Skeletal muscle satellite cell (primary cell): ENCODE results near the gene CTDSP2.

Source experiments
- H3K27me3 ChIP-seq: 2 replicates; pipeline ENCODE4 v1.7.0; 2013; ENCODE audit warnings: low read length; ENCODE audit not compliant: control insufficient read depth, insufficient read depth
- H3K36me3 ChIP-seq: 2 replicates; pipeline ENCODE4 v1.7.0; 2013; ENCODE audit warnings: mild to moderate bottlenecking, control low read depth, low read length; ENCODE audit not compliant: insufficient read depth
- H3K4me1 ChIP-seq: 2 replicates; pipeline ENCODE4 v1.7.0; 2013; ENCODE audit warnings: low read length; ENCODE audit not compliant: control insufficient read depth, insufficient read depth
- H3K4me2 ChIP-seq: 2 replicates; pipeline ENCODE4 v1.7.0; 2013; ENCODE audit warnings: mild to moderate bottlenecking, low read length
- H3K4me3 ChIP-seq: 2 replicates; pipeline ENCODE4 v1.7.0; 2013; ENCODE audit warnings: low read length
- H3K9ac ChIP-seq: 2 replicates; pipeline ENCODE4 v1.7.0; 2013; ENCODE audit warnings: mild to moderate bottlenecking, low read depth, low read length, moderate library complexity
- H3K9me3 ChIP-seq: replicated peaks from 2 replicates; pipeline ENCODE4 v1.7.0; 2013; ENCODE audit warnings: mild to moderate bottlenecking, control low read depth, low read length

The CTDSP2 gene

GRCh38 chr12:57838594-57839302 is 7.8 kb downstream of the CTDSP2 start:
- Histone ChIP-seq H3K4me1 (peaks cover 74% of the 10 kb centered on the region), H3K27me3 (no peaks in the 10 kb centered on the region), H3K4me3 (no peak overlapping the region), H3K9ac (no peak overlapping the region), H3K9me3 (no peaks in the 10 kb centered on the region), H3K36me3 (no peaks in the 10 kb centered on the region), H3K4me2 (peak overlapping the region; percentile 68)

DNA sequence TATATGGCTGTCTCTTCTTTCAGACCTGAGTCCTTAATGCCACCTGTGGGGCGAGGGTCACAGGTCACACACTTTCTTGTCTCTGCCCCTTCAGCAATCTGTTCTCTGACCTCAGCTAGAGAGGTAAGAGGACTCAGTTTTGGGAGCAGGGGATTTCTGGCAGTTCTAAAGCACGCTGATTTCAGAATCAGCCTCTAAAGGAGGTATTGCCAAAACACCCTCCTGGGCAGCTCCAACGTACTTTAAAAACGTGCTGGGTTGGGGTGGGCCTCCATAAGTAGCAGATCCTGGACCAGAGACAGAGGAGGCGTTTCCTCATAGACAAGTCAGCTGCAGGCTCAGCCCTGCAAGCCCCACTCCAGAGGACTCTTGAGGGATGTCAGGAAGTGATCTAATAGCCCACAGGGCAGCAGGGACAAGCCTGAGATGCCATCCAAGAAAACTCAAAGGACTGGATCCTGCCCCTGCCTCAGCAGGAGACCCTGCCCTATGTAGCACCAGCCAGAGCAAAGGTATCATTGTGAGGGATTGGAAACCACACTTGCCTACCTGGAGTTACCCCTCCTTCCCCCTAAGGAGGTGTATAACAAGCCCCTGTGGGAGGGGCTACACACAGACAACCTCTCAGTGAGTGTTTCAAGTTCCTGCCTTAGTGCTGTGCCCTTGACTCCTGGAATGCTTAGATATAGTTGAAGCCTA is 8.5 kb downstream of the CTDSP2 start:
- H3K36me3 ChIP-seq, result no peaks in the 10 kb centered on the region
- H3K27me3 ChIP-seq, result no peaks in the 10 kb centered on the region
- H3K4me2 ChIP-seq, result peak overlapping the region; percentile 68
- no peaks in the 10 kb centered on the region for H3K9me3 ChIP-seq
- H3K4me1 ChIP-seq, result peaks cover 73% of the 10 kb centered on the region
- H3K4me3 ChIP-seq, result peak overlapping the region; percentile 26
- H3K9ac ChIP-seq, result no peak overlapping the region

- no peaks in the 10 kb centered on the region for H3K36me3 ChIP-seq
- H3K27me3 ChIP-seq, result no peaks in the 10 kb centered on the region
- H3K4me1 ChIP-seq, result peaks cover 73% of the 10 kb centered on the region
- peak overlapping the region; percentile 47 for H3K4me3 ChIP-seq
- H3K4me2 ChIP-seq, result peak overlapping the region; percentile 68
- H3K9ac ChIP-seq, result peak overlapping the region; percentile 36
- H3K9me3 ChIP-seq, result no peaks in the 10 kb centered on the region
Observed at GRCh38 chr12:57836442-57837375, 9.8 kb downstream of the CTDSP2 start.

- H3K27me3 ChIP-seq, result no peaks in the 10 kb centered on the region
- H3K4me3 ChIP-seq, result no peak overlapping the region
- H3K4me1 ChIP-seq, result peaks cover 65% of the 10 kb centered on the region
- no peak overlapping the region for H3K9ac ChIP-seq
- H3K36me3 ChIP-seq, result no peaks in the 10 kb centered on the region
- H3K9me3 ChIP-seq, result no peaks in the 10 kb centered on the region
- H3K4me2 ChIP-seq, result peak overlapping the region; percentile 68
Observed at GRCh38 chr12:57835366-57836288, 10.9 kb downstream of the CTDSP2 start.

GRCh38 chr12:57834086-57834876 is 12.2 kb downstream of the CTDSP2 start:
- H3K4me1 ChIP-seq, result peaks cover 60% of the 10 kb centered on the region
- no peaks in the 10 kb centered on the region for H3K27me3 ChIP-seq

DNA sequence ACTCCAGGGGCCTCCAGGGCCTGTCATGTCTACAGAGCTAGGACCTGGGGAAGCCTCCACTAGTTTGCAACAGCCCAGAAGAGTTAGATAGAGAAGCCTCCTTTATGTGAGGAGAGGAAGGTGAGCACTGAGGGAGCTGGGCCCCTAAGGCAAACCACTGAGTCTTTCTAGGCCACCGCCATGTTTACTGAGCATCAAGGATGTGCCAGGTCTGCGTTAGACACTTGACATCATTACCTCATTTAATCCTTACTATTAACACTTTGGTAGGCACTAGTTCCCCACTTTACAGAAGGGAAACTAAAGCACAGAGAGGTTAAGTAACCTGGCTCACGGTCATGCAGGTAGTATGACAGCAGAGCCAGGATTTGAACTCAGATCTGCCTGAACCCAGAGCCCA is 12.9 kb downstream of the CTDSP2 start:
- peaks cover 8% of the 10 kb centered on the region for H3K36me3 ChIP-seq
- H3K4me1 ChIP-seq, result peaks cover 55% of the 10 kb centered on the region
- no peak overlapping the region for H3K4me3 ChIP-seq
- H3K9me3 ChIP-seq, result no peaks in the 10 kb centered on the region
- H3K27me3 ChIP-seq, result no peaks in the 10 kb centered on the region
- peak overlapping the region; percentile 11 for H3K9ac ChIP-seq
- H3K4me2 ChIP-seq, result no peak overlapping the region

More at GRCh38 chr12:57834086-57834876, 12.2 kb downstream of the CTDSP2 start:
- H3K36me3 ChIP-seq, result peaks cover 2% of the 10 kb centered on the region
- no peak overlapping the region for H3K4me3 ChIP-seq
- H3K4me2 ChIP-seq, result no peak overlapping the region
- H3K9ac ChIP-seq, result no peak overlapping the region
- H3K9me3 ChIP-seq, result no peaks in the 10 kb centered on the region

- H3K9ac ChIP-seq, result peak overlapping the region; percentile 11
- peaks cover 13% of the 10 kb centered on the region for H3K36me3 ChIP-seq
- H3K4me3 ChIP-seq, result peak overlapping the region; percentile 40
- no peaks in the 10 kb centered on the region for H3K9me3 ChIP-seq
- H3K4me1 ChIP-seq, result peaks cover 48% of the 10 kb centered on the region
- no peaks in the 10 kb centered on the region for H3K27me3 ChIP-seq
- H3K4me2 ChIP-seq, result peak overlapping the region; percentile 66
Observed at GRCh38 chr12:57832966-57833365, 13.6 kb downstream of the CTDSP2 start.

DNA sequence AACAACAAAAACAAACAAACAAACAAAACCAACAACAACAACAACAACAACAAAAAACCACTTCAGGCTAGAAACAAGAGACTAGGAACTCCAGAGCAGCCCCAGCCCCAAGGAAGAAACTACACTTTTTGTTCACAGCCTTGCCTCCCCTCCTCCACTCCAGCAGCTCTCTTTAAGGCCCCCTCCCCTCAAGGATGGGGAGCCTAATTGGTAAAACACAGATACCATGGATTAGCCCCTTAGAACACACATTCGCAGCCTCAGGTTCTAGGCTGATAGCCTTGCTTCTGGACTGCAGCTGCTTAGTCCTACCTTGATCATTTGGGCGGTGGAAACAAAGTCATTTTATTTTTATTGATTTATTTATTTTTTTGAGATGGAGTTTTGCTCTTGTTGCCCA is 16.1 kb downstream of the CTDSP2 start:
- no peak overlapping the region for H3K4me3 ChIP-seq
- peaks cover 23% of the 10 kb centered on the region for H3K4me1 ChIP-seq
- no peak overlapping the region for H3K4me2 ChIP-seq
- H3K9me3 ChIP-seq, result no peaks in the 10 kb centered on the region
- H3K27me3 ChIP-seq, result no peaks in the 10 kb centered on the region
- no peak overlapping the region for H3K9ac ChIP-seq
- H3K36me3 ChIP-seq, result peaks cover 38% of the 10 kb centered on the region

DNA sequence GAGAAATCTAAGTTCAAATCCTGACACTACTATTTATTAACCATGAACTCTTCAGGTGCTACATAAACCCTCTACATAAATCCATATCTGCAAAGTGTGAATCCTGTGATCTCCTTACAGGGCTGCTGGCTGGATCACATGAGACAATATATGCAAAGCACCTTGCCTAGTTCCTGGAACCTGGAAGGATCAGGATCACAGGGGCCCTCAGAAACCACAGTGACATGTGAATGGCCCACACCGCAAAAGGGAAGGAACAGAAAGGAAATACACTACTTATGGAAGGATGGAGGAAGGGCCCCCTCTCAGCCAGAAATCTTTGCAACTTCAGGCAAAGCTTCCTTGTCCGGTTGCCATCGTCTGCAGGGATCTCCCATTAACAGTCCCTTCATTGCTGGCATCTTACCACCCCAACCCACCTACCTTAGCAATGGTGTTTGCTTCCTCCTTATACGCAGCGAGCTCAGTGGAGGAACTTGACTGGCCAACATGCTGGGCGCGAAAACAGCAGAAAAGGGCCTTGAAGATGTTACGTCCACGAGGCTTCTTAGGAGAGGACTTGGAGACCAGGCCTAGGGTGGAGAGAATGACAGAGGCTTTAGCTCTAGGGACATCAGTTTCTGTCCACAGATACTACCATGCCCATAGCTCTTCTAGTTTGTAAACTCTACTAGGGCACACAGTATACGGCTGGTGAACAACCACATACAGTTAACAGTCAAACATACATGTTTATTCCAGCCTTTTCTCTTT is 17.3 kb downstream of the CTDSP2 start:
- no peaks in the 10 kb centered on the region for H3K9me3 ChIP-seq
- H3K4me2 ChIP-seq, result no peak overlapping the region
- no peak overlapping the region for H3K9ac ChIP-seq
- peaks cover 50% of the 10 kb centered on the region for H3K36me3 ChIP-seq
- H3K27me3 ChIP-seq, result no peaks in the 10 kb centered on the region
- no peak overlapping the region for H3K4me3 ChIP-seq
- H3K4me1 ChIP-seq, result peaks cover 21% of the 10 kb centered on the region
